Natural killer cell (primary cell): ENCODE measurements around the gene NFATC3. TPM values are rescaled to one million over a fixed set of nuclear protein-coding genes. Genes with fewer than 3 reads are reported as not detected.
A peak's percentile ranks its signal among the peaks of the same experiment; 100 is the strongest.

Experiments
- ATAC-seq, 3 donors: fragments of 150-1000 bp in 2 of 3; fragments of 200-7000 bp in 1 of 3; cut with Tn5 transposase; 1 replicate in 1 of 3; 2 replicates in 2 of 3; pipeline ENCODE4 v1.10.0; 2021; ENCODE audit warnings: mild to moderate bottlenecking in 2 of 3, moderate library complexity in 2 of 3
- DNase-seq, 2 donors: peaks; one replicate each; pipeline versions ENCODE4 v3.0.0 to v3.0.0-alpha.2; 2013 to 2021; ENCODE audit warnings: mixed read lengths in 1 of 2
- H3K27ac ChIP-seq: one replicate; pipeline ENCODE4 v1.5.1; 2013; ENCODE audit warnings: mild to moderate bottlenecking, low read length
- H3K27me3 ChIP-seq: one replicate; pipeline ENCODE4 v1.6.1; 2013; ENCODE audit warnings: low read length; ENCODE audit not compliant: control insufficient read depth, insufficient read depth
- H3K36me3 ChIP-seq: one replicate; pipeline ENCODE4 v1.6.1; 2013; ENCODE audit warnings: low read length; ENCODE audit not compliant: control insufficient read depth, insufficient read depth
- H3K4me1 ChIP-seq: one replicate; pipeline ENCODE4 v1.6.1; 2013; ENCODE audit warnings: low read length; ENCODE audit not compliant: control insufficient read depth, insufficient read depth
- H3K4me3 ChIP-seq: one replicate; pipeline ENCODE4 v1.5.1; 2013; ENCODE audit warnings: low read length
- H3K9me3 ChIP-seq: one replicate; pipeline ENCODE4 v1.6.1; 2013; ENCODE audit warnings: low read length; ENCODE audit not compliant: control insufficient read depth, insufficient read depth
- H3K27ac Mint-ChIP-seq, 2 donors: one replicate each; pipeline ENCODE4 v1.8.0; 2022; ENCODE audit warnings: mild to moderate bottlenecking in 2 of 2, mixed read lengths in 2 of 2, moderate library complexity in 1 of 2
- H3K27me3 Mint-ChIP-seq, 2 donors: one replicate each; pipeline ENCODE4 v1.8.0; 2022; ENCODE audit warnings: low read depth in 2 of 2, mixed read lengths in 2 of 2
- H3K36me3 Mint-ChIP-seq: one replicate; pipeline ENCODE4 v1.8.0; 2022; ENCODE audit warnings: mixed read lengths
- H3K4me1 Mint-ChIP-seq, 2 donors: one replicate each; pipeline ENCODE4 v1.8.0; 2022; ENCODE audit warnings: mixed read lengths in 2 of 2
- H3K4me3 Mint-ChIP-seq: one replicate; pipeline ENCODE4 v1.8.0; 2022; ENCODE audit warnings: mild to moderate bottlenecking, moderate library complexity, mixed read lengths
- H3K9me3 Mint-ChIP-seq, 2 donors: one replicate each; pipeline ENCODE4 v1.8.0; 2022; ENCODE audit warnings: mixed read lengths in 2 of 2
- WGBS: methylation state at CpG from one replicate; pipeline ENCODE4 v1.1.7; 2013; ENCODE audit warnings: missing lambda C conversion rate; ENCODE audit not compliant: insufficient coverage; 5-methylcytosine and 5-hydroxymethylcytosine counted together
- intact Hi-C: fragments of 100-400 bp; cut with micrococcal nuclease; formaldehyde crosslinking; loops from one replicate; pipeline ENCODE4 v1.14.2; 2022
- total RNA-seq, 4 donors: library from RNA; stranded (reverse); fragments of 120-200 nt in 1 of 4; gene quantifications; one replicate each; pipeline versions ENCODE4 v1.2.3 to v1.2.4, GENCODE V29; 2013 to 2022
- TF ChIP-seq, protein P1 (sequence below): fragments of 200-600 bp; IDR thresholded peaks from one replicate; pipeline ENCODE4 v1.8.0; 2022; ENCODE audit warnings: antibody characterized with exemption

NFATC3 gene
- total RNA-seq, 3 donors from 2014 or later (not counting 1 experiment from before 2014, with no cell fraction given): 241 to 282 (median 263) TPM

DNA sequence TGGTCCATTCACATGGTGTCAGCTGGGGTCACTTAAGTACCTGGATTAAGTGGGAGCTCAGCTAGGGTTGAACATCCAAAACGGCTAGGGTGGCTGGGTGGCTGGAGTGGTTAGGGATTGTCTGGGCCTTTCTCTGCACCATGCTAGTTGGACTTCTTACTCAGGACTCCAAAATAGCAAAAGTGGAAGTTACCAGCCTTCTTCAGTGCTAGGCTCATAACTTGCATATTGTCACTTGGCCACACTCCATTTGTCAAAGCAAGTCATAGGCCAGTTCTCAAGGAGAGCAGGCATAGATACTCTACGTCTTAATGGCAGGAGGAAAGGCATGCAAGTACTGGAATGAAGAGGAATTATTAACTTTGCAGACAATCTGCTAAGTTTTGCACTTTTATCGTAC is 81.1 kb downstream of the NFATC3 start:
- Mint-ChIP-seq H3K4me3 (no peak overlapping the region), H3K27me3 (no peaks in the 10 kb centered on the region), H3K4me1 (peaks cover 6 to 7% of the 10 kb centered on the region in 2 donors), H3K9me3 (no peaks in the 10 kb centered on the region), H3K36me3 (no peaks in the 10 kb centered on the region), H3K27ac (peak overlapping the region; percentile 44 to 51)
- Histone ChIP-seq H3K27me3 (no peaks in the 10 kb centered on the region), H3K4me3 (no peak overlapping the region), H3K27ac (no peak overlapping the region), H3K9me3 (no peaks in the 10 kb centered on the region), H3K4me1 (no peaks in the 10 kb centered on the region), H3K36me3 (peaks cover 44% of the 10 kb centered on the region)
- 97% methylated on average over 2 of the region's 3 CpGs for WGBS
- TF ChIP-seq, protein P1, sequence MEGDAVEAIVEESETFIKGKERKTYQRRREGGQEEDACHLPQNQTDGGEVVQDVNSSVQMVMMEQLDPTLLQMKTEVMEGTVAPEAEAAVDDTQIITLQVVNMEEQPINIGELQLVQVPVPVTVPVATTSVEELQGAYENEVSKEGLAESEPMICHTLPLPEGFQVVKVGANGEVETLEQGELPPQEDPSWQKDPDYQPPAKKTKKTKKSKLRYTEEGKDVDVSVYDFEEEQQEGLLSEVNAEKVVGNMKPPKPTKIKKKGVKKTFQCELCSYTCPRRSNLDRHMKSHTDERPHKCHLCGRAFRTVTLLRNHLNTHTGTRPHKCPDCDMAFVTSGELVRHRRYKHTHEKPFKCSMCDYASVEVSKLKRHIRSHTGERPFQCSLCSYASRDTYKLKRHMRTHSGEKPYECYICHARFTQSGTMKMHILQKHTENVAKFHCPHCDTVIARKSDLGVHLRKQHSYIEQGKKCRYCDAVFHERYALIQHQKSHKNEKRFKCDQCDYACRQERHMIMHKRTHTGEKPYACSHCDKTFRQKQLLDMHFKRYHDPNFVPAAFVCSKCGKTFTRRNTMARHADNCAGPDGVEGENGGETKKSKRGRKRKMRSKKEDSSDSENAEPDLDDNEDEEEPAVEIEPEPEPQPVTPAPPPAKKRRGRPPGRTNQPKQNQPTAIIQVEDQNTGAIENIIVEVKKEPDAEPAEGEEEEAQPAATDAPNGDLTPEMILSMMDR: no peak
- DNase-seq: no peak
- no peak for ATAC-seq
- intact Hi-C loops: no loop called here

GRCh38 chr16:68179196-68179795 is 94.1 kb downstream of the NFATC3 start:
- Mint-ChIP-seq H3K4me3 (no peak overlapping the region), H3K27me3 (no peaks in the 10 kb centered on the region), H3K9me3 (no peaks in the 10 kb centered on the region), H3K27ac (peak overlapping the region; percentile 65 to 75), H3K4me1 (peaks cover 21 to 26% of the 10 kb centered on the region in 2 donors), H3K36me3 (peaks cover 12% of the 10 kb centered on the region)
- H3K27me3 ChIP-seq: no peaks in the 10 kb centered on the region
- H3K4me3 ChIP-seq: no peak overlapping the region
- no peak for DNase-seq
- H3K36me3 ChIP-seq: peaks cover 71% of the 10 kb centered on the region
- no peak overlapping the region for H3K27ac ChIP-seq
- WGBS: 95% methylated on average over 2 of the region's 2 CpGs
- H3K4me1 ChIP-seq: no peaks in the 10 kb centered on the region
- ATAC-seq: no peak
- intact Hi-C loops: no loop called here
- H3K9me3 ChIP-seq: no peaks in the 10 kb centered on the region
- TF ChIP-seq, protein P1: no peak

DNA sequence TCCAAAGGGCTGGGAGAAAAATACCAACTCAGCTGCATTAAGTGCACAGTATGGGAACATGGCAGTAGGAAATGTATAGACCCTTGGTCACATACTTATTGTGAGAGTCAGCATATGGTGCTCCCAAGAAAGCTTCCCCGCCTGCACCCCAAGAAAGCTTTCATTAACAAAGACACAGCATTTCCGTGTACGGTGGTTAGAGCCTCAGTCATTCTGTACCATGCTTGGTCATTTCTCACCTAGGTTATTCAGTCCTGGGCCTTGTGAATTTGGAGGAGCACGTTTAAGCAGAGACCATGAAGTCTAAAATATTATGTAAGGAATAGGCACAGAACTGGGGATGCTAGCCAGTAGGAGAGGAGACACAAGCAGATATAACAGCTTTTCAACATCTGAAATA is 94.7 kb downstream of the NFATC3 start:
- Histone ChIP-seq H3K36me3 (peaks cover 68% of the 10 kb centered on the region), H3K27ac (no peak overlapping the region), H3K4me1 (no peaks in the 10 kb centered on the region), H3K27me3 (no peaks in the 10 kb centered on the region), H3K4me3 (no peak overlapping the region), H3K9me3 (no peaks in the 10 kb centered on the region)
- ATAC-seq: no peak
- 92% methylated on average over 4 of the region's 4 CpGs for WGBS
- intact Hi-C loops: no loop called here
- Mint-ChIP-seq H3K27me3 (no peaks in the 10 kb centered on the region), H3K27ac (peak overlapping the region; percentile 45 to 65), H3K4me3 (no peak overlapping the region), H3K9me3 (no peaks in the 10 kb centered on the region), H3K36me3 (peaks cover 14% of the 10 kb centered on the region), H3K4me1 (peaks cover 21 to 26% of the 10 kb centered on the region in 2 donors)
- no peak for DNase-seq
- TF ChIP-seq, protein P1: no peak

- Mint-ChIP-seq H3K27me3 (no peaks in the 10 kb centered on the region), H3K4me1 (peaks cover 16 to 26% of the 10 kb centered on the region in 2 donors), H3K9me3 (no peaks in the 10 kb centered on the region), H3K4me3 (no peak overlapping the region), H3K27ac (peak overlapping the region; percentile 44 to 67), H3K36me3 (peaks cover 10% of the 10 kb centered on the region)
- Histone ChIP-seq H3K27ac (no peak overlapping the region), H3K4me3 (no peak overlapping the region), H3K4me1 (peaks cover 3% of the 10 kb centered on the region), H3K9me3 (no peaks in the 10 kb centered on the region), H3K36me3 (peaks cover 71% of the 10 kb centered on the region), H3K27me3 (no peaks in the 10 kb centered on the region)
- TF ChIP-seq, protein P1: no peak
- intact Hi-C loops: no loop called here
- no CpG with 5 or more reads among the region's 3 CpGs for WGBS
- no peak for ATAC-seq
- no peak for DNase-seq
These were observed 97.9 kb downstream of the NFATC3 start for GRCh38 chr16:68183046-68183445.
